Measurements from ENCODE around the gene EIF2D. TPM values are rescaled to one million over a fixed set of nuclear protein-coding genes. Genes with fewer than 3 reads are reported as not detected.

EIF2D gene
- total RNA-seq, 1 donor from 2014 or later, result 49.6 TPM

GRCh38 chr1:206651958-206652890, 40.0 kb upstream of the EIF2D start:
- Mint-ChIP-seq H3K4me3 (no peak overlapping the region), H3K4me1 (peaks cover 21% of the 10 kb centered on the region), H3K36me3 (peaks cover 5% of the 10 kb centered on the region), H3K9me3 (no peaks in the 10 kb centered on the region), H3K27ac (peak overlapping the region; percentile 50), H3K27me3 (ENCODE audit: low read depth) (peaks cover 6% of the 10 kb centered on the region)
- no peak for TF ChIP-seq CTCF (IDR thresholded peaks at IDR 0.05; ENCODE audit: unreplicated experiment)
- no peak for DNase-seq (ENCODE audit: low spot score in 2 of 2, unreplicated experiment in 2 of 2)

GRCh38 chr1:206651014-206651413, 38.7 kb upstream of the EIF2D start:
- H3K9me3 Mint-ChIP-seq, result no peaks in the 10 kb centered on the region
- H3K36me3 Mint-ChIP-seq, result peaks cover 7% of the 10 kb centered on the region
- peaks cover 27% of the 10 kb centered on the region for H3K4me1 Mint-ChIP-seq
- DNase-seq (ENCODE audit: low spot score in 2 of 2, unreplicated experiment in 2 of 2), result no peak
- no peaks in the 10 kb centered on the region for H3K27me3 Mint-ChIP-seq (ENCODE audit: low read depth)
- no peak overlapping the region for H3K4me3 Mint-ChIP-seq
- TF ChIP-seq CTCF (IDR thresholded peaks at IDR 0.05; ENCODE audit: unreplicated experiment), result no peak
- H3K27ac Mint-ChIP-seq, result no peak overlapping the region

GRCh38 chr1:206649261-206649921, 37.1 kb upstream of the EIF2D start:
- H3K4me3 Mint-ChIP-seq, result no peak overlapping the region

GRCh38 chr1:206647224-206647623, 35.0 kb upstream of the EIF2D start:
- Mint-ChIP-seq H3K27ac (no peak overlapping the region), H3K4me1 (peaks cover 8% of the 10 kb centered on the region), H3K9me3 (no peaks in the 10 kb centered on the region), H3K36me3 (peaks cover 7% of the 10 kb centered on the region), H3K4me3 (no peak overlapping the region), H3K27me3 (ENCODE audit: low read depth) (no peaks in the 10 kb centered on the region)
- TF ChIP-seq CTCF (IDR thresholded peaks at IDR 0.05; ENCODE audit: unreplicated experiment), result no peak
- DNase-seq (ENCODE audit: low spot score in 2 of 2, unreplicated experiment in 2 of 2), result no peak

More at GRCh38 chr1:206649261-206649921, 37.1 kb upstream of the EIF2D start:
- Mint-ChIP-seq H3K36me3 (peaks cover 7% of the 10 kb centered on the region), H3K9me3 (no peaks in the 10 kb centered on the region), H3K27me3 (ENCODE audit: low read depth) (no peaks in the 10 kb centered on the region), H3K27ac (no peak overlapping the region), H3K4me1 (peaks cover 22% of the 10 kb centered on the region)
- DNase-seq (ENCODE audit: low spot score in 2 of 2, unreplicated experiment in 2 of 2), result no peak
- no peak for TF ChIP-seq CTCF (IDR thresholded peaks at IDR 0.05; ENCODE audit: unreplicated experiment)

- H3K9me3 Mint-ChIP-seq, result no peaks in the 10 kb centered on the region
- no peak for TF ChIP-seq CTCF (IDR thresholded peaks at IDR 0.05; ENCODE audit: unreplicated experiment)
- H3K4me1 Mint-ChIP-seq, result peaks cover 6% of the 10 kb centered on the region
Measured at GRCh38 chr1:206646504-206646903, 34.2 kb upstream of the EIF2D start.

More at GRCh38 chr1:206646504-206646903, 34.2 kb upstream of the EIF2D start:
- no peaks in the 10 kb centered on the region for H3K27me3 Mint-ChIP-seq (ENCODE audit: low read depth)
- H3K36me3 Mint-ChIP-seq, result peaks cover 7% of the 10 kb centered on the region
- H3K27ac Mint-ChIP-seq, result no peak overlapping the region
- H3K4me3 Mint-ChIP-seq, result no peak overlapping the region
- no peak for DNase-seq (ENCODE audit: low spot score in 2 of 2, unreplicated experiment in 2 of 2)
